H1 (cell line): ENCODE measurements around the gene RELA. TPM values are rescaled to one million over a fixed set of nuclear protein-coding genes. Genes with fewer than 3 reads are reported as not detected.
A peak's percentile ranks its signal among the peaks of the same experiment; 100 is the strongest.

Experiments used
- CTCF ChIA-PET: fragments of 300-600 bp; sonication (Branson Sonifier 250); formaldehyde crosslinking; loops from one replicate; lab custom pipeline; 2021; ENCODE audit not compliant: partially characterized antibody; lab: Charles Lee
- POLR2A ChIA-PET: fragments of 300-600 bp; sonication (Branson Sonifier 250); formaldehyde crosslinking; loops from one replicate; lab custom pipeline; 2021; ENCODE audit warnings: inconsistent platforms; ENCODE audit not compliant: partially characterized antibody; lab: Charles Lee
- DNase-seq, 2 experiments: peaks; one replicate each; pipeline versions ENCODE4 v3.0.0 to v3.0.0-alpha.2; 2010 to 2022; ENCODE audit warnings: low spot score in 2 of 2, low read depth in 1 of 2, mixed read lengths in 1 of 2
- FAIRE-seq: peaks from 2 replicates; lab custom pipeline; 2011; peaks lifted over from hg19 to GRCh38; lab: Jason Lieb, UNC
- H2AFZ ChIP-seq: 2 replicates; pipeline ENCODE4 v1.8.1; 2012; ENCODE audit warnings: low read length, inconsistent platforms
- H2AK5ac ChIP-seq: 2 replicates; pipeline ENCODE4 v1.6.1; 2013; ENCODE audit warnings: low read depth, low read length
- H2BK120ac ChIP-seq: replicated peaks from 2 replicates; pipeline ENCODE3; 2013; ENCODE audit warnings: low read depth, low read length, inconsistent platforms
- H2BK12ac ChIP-seq: 2 replicates; pipeline ENCODE4 v1.6.1; 2013; ENCODE audit warnings: low read depth, low read length
- H2BK15ac ChIP-seq: 2 replicates; pipeline ENCODE4 v1.6.1; 2013; ENCODE audit warnings: low read length
- H2BK20ac ChIP-seq: 2 replicates; pipeline ENCODE4 v1.6.1; 2013; ENCODE audit warnings: low read length
- H2BK5ac ChIP-seq: 2 replicates; pipeline ENCODE4 v1.6.1; 2013; ENCODE audit warnings: low read depth, low read length
- H3K14ac ChIP-seq: 2 replicates; pipeline ENCODE4 v1.6.1; 2013; ENCODE audit warnings: inconsistent platforms; ENCODE audit not compliant: insufficient read length
- H3K18ac ChIP-seq: 2 replicates; pipeline ENCODE4 v1.6.1; 2013; ENCODE audit warnings: low read length; ENCODE audit errors: extremely low read depth
- H3K23ac ChIP-seq: 2 replicates; pipeline ENCODE4 v1.6.1; 2013; ENCODE audit warnings: inconsistent platforms; ENCODE audit not compliant: insufficient read length
- H3K23me2 ChIP-seq: 2 replicates; pipeline ENCODE4 v1.6.1; 2013; ENCODE audit warnings: low read depth, low read length
- H3K27ac ChIP-seq: 2 replicates; pipeline ENCODE4 v1.6.1; 2011; ENCODE audit warnings: low read depth, low read length, inconsistent platforms
- H3K27me3 ChIP-seq, 4 experiments: replicated peaks in 1 of 4; 1 replicate in 1 of 4; 2 replicates in 3 of 4; pipeline versions ENCODE4 v1.6.1 to v1.8.1; 2011 to 2013; ENCODE audit warnings: low read length in 3 of 4, mild to moderate bottlenecking in 3 of 4, inconsistent platforms in 2 of 4, mixed read lengths in 2 of 4, moderate library complexity in 1 of 4; ENCODE audit not compliant: control insufficient read depth in 3 of 4, insufficient read depth in 3 of 4; ENCODE audit errors: extremely low read depth in 1 of 4
- H3K36me3 ChIP-seq, 4 experiments: 2 replicates each; pipeline versions ENCODE4 v1.6.1 to v1.8.1; 2011 to 2013; ENCODE audit warnings: mild to moderate bottlenecking in 4 of 4, low read length in 3 of 4, moderate library complexity in 2 of 4, control low read depth in 1 of 4, inconsistent platforms in 1 of 4; ENCODE audit not compliant: insufficient read depth in 4 of 4, control insufficient read depth in 2 of 4
- H3K4ac ChIP-seq: replicated peaks from 2 replicates; pipeline ENCODE3; 2013; ENCODE audit warnings: low read length, low read depth, mixed read lengths, inconsistent platforms; ENCODE audit not compliant: insufficient read length
- H3K4me1 ChIP-seq, 4 experiments: replicated peaks in 1 of 4; 1 replicate in 1 of 4; 2 replicates in 3 of 4; pipeline versions ENCODE4 v1.6.1 to v1.8.1; 2011 to 2013; ENCODE audit warnings: low read length in 3 of 4, inconsistent platforms in 2 of 4, mixed read lengths in 1 of 4; ENCODE audit not compliant: insufficient read depth in 4 of 4, control insufficient read depth in 3 of 4
- H3K4me2 ChIP-seq, 2 experiments: 2 replicates each; pipeline versions ENCODE4 v1.6.1 to v1.8.1; 2011 to 2013; ENCODE audit warnings: low read depth in 2 of 2, low read length in 2 of 2, control low read depth in 1 of 2, inconsistent platforms in 1 of 2, mild to moderate bottlenecking in 1 of 2; ENCODE audit not compliant: insufficient read depth in 1 of 2
- H3K4me3 ChIP-seq, 4 experiments: fragments of 200-600, 300-600 bp in 1 of 4; sonication (generic), shearing (Covaris generic), sonication (Bioruptor Twin) in 1 of 4; 2 replicates each; pipeline versions ENCODE4 v1.5.1 to v1.8.1; 2011 to 2016; ENCODE audit warnings: low read length in 4 of 4, low read depth in 3 of 4, control low read depth in 2 of 4, inconsistent platforms in 2 of 4, mild to moderate bottlenecking in 2 of 4, mixed read lengths in 1 of 4, moderate library complexity in 1 of 4; ENCODE audit not compliant: insufficient read depth in 2 of 4; ENCODE audit errors: extremely low read depth in 1 of 4
- H3K56ac ChIP-seq: replicated peaks from 2 replicates; pipeline ENCODE3; 2013; ENCODE audit warnings: low read depth, mild to moderate bottlenecking, mixed read lengths, low read length, inconsistent platforms; ENCODE audit not compliant: insufficient read length
- H3K79me1 ChIP-seq: 2 replicates; pipeline ENCODE4 v1.6.1; 2013; ENCODE audit warnings: low read depth, low read length, control low read depth
- H3K79me2 ChIP-seq, 2 experiments: 2 replicates each; pipeline versions ENCODE4 v1.6.1 to v1.8.1; 2012 to 2013; ENCODE audit warnings: low read length in 2 of 2, mild to moderate bottlenecking in 2 of 2, inconsistent platforms in 1 of 2; ENCODE audit not compliant: insufficient read depth in 2 of 2, control insufficient read depth in 1 of 2
- H3K9ac ChIP-seq, 4 experiments: replicated peaks in 1 of 4; 1 replicate in 1 of 4; 2 replicates in 3 of 4; pipeline versions ENCODE4 v1.6.1 to v1.8.1; 2011 to 2013; ENCODE audit warnings: low read depth in 3 of 4, low read length in 3 of 4, control low read depth in 2 of 4, mild to moderate bottlenecking in 2 of 4, moderate library complexity in 2 of 4, inconsistent platforms in 1 of 4; ENCODE audit errors: extremely low read depth in 1 of 4
- H3K9me3 ChIP-seq, 2 experiments: 2 replicates each; pipeline versions ENCODE4 v1.6.1 to v1.8.1; 2012 to 2013; ENCODE audit warnings: mild to moderate bottlenecking in 2 of 2, moderate library complexity in 2 of 2, control low read depth in 1 of 2, inconsistent platforms in 1 of 2, low read depth in 1 of 2, low read length in 1 of 2, mixed read lengths in 1 of 2; ENCODE audit not compliant: insufficient read depth in 2 of 2
- H4K20me1 ChIP-seq, 2 experiments: replicated peaks in 1 of 2; 2 replicates each; pipeline versions ENCODE3 to v1.8.1; 2011 to 2013; ENCODE audit warnings: inconsistent platforms in 2 of 2, low read length in 2 of 2, mild to moderate bottlenecking in 1 of 2; ENCODE audit not compliant: insufficient read depth in 2 of 2, control insufficient read depth in 1 of 2
- H4K5ac ChIP-seq: 2 replicates; pipeline ENCODE4 v1.6.1; 2013; ENCODE audit warnings: low read length, low read depth, mixed read lengths, inconsistent platforms; ENCODE audit not compliant: insufficient read length
- H4K8ac ChIP-seq: 2 replicates; pipeline ENCODE4 v1.8.0; 2013; ENCODE audit warnings: mild to moderate bottlenecking, moderate library complexity, low read length, inconsistent platforms; ENCODE audit not compliant: insufficient read depth; ENCODE audit errors: extremely low read depth
- H4K91ac ChIP-seq: replicated peaks from 2 replicates; pipeline ENCODE3; 2013; ENCODE audit warnings: low read length, mixed read lengths, inconsistent platforms; ENCODE audit not compliant: insufficient read length
- EGR1 ChIP-seq: IDR thresholded peaks from 2 replicates; pipeline ENCODE4 v1.6.1; 2011; ENCODE audit warnings: low read depth, low read length, borderline replicate concordance
- EZH2 ChIP-seq: fragments of 200-600 bp; sonication (generic); IDR thresholded peaks from 2 replicates; pipeline ENCODE4 v1.7.1; 2012; ENCODE audit warnings: low read depth, mild to moderate bottlenecking, moderate library complexity, low read length, inconsistent platforms; ENCODE audit not compliant: severe bottlenecking
- WGBS, 2 experiments: shearing (Covaris generic) in 1 of 2; methylation state at CpG; one replicate each; pipeline versions ENCODE4 v1.1.6 to v1.1.7; 2013 to 2015; ENCODE audit warnings: low lambda C conversion rate in 2 of 2, mixed read lengths in 2 of 2, inconsistent platforms in 1 of 2, low coverage in 1 of 2, missing lambda C conversion rate in 1 of 2; ENCODE audit not compliant: insufficient replicate concordance in 2 of 2, insufficient coverage in 1 of 2, insufficient read length in 1 of 2; ENCODE audit errors: extremely low coverage in 1 of 2, missing lambda C conversion rate in 1 of 2; 5-methylcytosine and 5-hydroxymethylcytosine counted together
- polyA plus RNA-seq, 7 experiments: library from polyadenylated mRNA; depleted of rRNA in 3 of 7; stranded (reverse) in 5 of 7; unstranded in 2 of 7; fragments of >200 nt in 5 of 7; fragments of 200-250 nt in 2 of 7; gene quantifications; 1 replicate in 5 of 7; 2 replicates in 1 of 7; 4 replicates in 1 of 7; pipeline versions ENCODE4 v1.2.1 to v1.2.3, GENCODE V29; 2011 to 2013; ENCODE audit warnings: missing spikeins in 2 of 7, mixed read lengths in 2 of 7
- total RNA-seq: library from RNA; stranded (reverse); fragmentation: NEBNext Ultra II Directional; extraction: Animal tissue kit (Norgen Biotek cat#: 25700); gene quantifications from 2 replicates; pipeline ENCODE4 v1.2.1, GENCODE V29; 2021
- TF ChIP-seq, protein P1 (sequence below): IDR thresholded peaks from 2 replicates; pipeline ENCODE4 v1.6.1; 2011; ENCODE audit warnings: low read length, improper control_type of control experiment

Gene RELA
- total and polyA plus RNA-seq, 2 of the 8 experiments (the other 6 are each of a cell fraction or from before 2014, with no cell fraction given), result 21.9 to 27.5 TPM

- Histone ChIP-seq H3K56ac (no peak overlapping the region), H3K14ac (no peak overlapping the region), H3K4me2 (peak overlapping the region; percentile 68 to 88), H2BK12ac (no peak overlapping the region), H2AK5ac (no peak overlapping the region), H3K4me3 (peak overlapping the region; percentile 81 to 86 (median 84)), H3K27ac (peak overlapping the region; percentile 71), H4K91ac (no peak overlapping the region), H4K5ac (peak overlapping the region; percentile 8), H3K36me3 (peaks cover 6 to 18% (median 14%) of the 10 kb centered on the region in 4 experiments; a peak in 7 of 8 replicates), H2BK5ac (peak overlapping the region; percentile 83; the same call in 1 of the 2 replicates), H3K9me3 (no peaks in the 10 kb centered on the region), H3K27me3 (no peaks in the 10 kb centered on the region), H3K79me2 (peaks cover 0 to 15% of the 10 kb centered on the region in 2 experiments; a peak in 1 of 4 replicates), H2BK15ac (no peak overlapping the region), H2BK120ac (no peak overlapping the region), H3K4ac (no peak overlapping the region), H4K20me1 (no peaks in the 10 kb centered on the region), H3K4me1 (peaks cover 0 to 5% (median 2%) of the 10 kb centered on the region in 4 experiments; a peak in 4 of 7 replicates), H3K23ac (no peak overlapping the region), H3K79me1 (peaks cover 3% of the 10 kb centered on the region; the same call in 1 of the 2 replicates), H3K9ac (peak overlapping the region in 3 of 4 experiments; percentile 52 to 72 (median 62); a peak in 4 of 7 replicates), H4K8ac (no peak overlapping the region), H2AFZ (peak overlapping the region; percentile 70), H3K23me2 (peaks cover 11% of the 10 kb centered on the region; the same call in 1 of the 2 replicates), H3K18ac (no peak overlapping the region), H2BK20ac (no peak overlapping the region)
- POLR2A ChIA-PET, result interaction anchor here (0.6 to 8.9 kb wide), 13 partner anchors 10 to 435 kb away, joined by 3 to 58 read pairs (median 4); partner anchors contain the start of genes KAT5 and MUS81
- FAIRE-seq (no peak), DNase-seq (no peak)
- 16% methylated on average over 13 of the region's 15 CpGs; no CpG with 5 or more reads in 1 of the 2 experiments for WGBS, 2 experiments
- CTCF ChIA-PET, result interaction anchor here (0.8 to 2.7 kb wide), 9 partner anchors 10 to 345 kb away, joined by 3 to 10 read pairs (median 3); partner anchors contain the start of gene FIBP
- TF ChIP-seq EZH2, result no peak
- TF ChIP-seq, protein P1, sequence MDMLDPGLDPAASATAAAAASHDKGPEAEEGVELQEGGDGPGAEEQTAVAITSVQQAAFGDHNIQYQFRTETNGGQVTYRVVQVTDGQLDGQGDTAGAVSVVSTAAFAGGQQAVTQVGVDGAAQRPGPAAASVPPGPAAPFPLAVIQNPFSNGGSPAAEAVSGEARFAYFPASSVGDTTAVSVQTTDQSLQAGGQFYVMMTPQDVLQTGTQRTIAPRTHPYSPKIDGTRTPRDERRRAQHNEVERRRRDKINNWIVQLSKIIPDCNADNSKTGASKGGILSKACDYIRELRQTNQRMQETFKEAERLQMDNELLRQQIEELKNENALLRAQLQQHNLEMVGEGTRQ, result peak; percentile 5; the same call in 1 of the 2 replicates
- TF ChIP-seq EGR1, result 0 out of 2 replicates have a peak, but pooled peaks have one; percentile 3
These were observed 1.0 kb upstream of the RELA start for GRCh38 chr11:65663639-65664200.
